Body of pancreas (tissue), 4 donors: ENCODE measurements around the gene FAH.

ENCODE experiments used
- CTCF ChIP-seq, 7 experiments: fragments of 450-650 bp in 4 of 7; fragments of 200-600 bp in 3 of 7; sonication (generic) in 3 of 7; IDR thresholded peaks; one replicate each; pipeline ENCODE4 v1.5.1; 2016 to 2019; ENCODE audit warnings: antibody characterized with exemption in 7 of 7
- POLR2A ChIP-seq, 3 donors: fragments of 450-650 bp; IDR thresholded peaks; one replicate each; pipeline ENCODE4 v1.6.1; 2016; ENCODE audit warnings: antibody characterized with exemption in 3 of 3, mild to moderate bottlenecking in 2 of 3

DNA sequence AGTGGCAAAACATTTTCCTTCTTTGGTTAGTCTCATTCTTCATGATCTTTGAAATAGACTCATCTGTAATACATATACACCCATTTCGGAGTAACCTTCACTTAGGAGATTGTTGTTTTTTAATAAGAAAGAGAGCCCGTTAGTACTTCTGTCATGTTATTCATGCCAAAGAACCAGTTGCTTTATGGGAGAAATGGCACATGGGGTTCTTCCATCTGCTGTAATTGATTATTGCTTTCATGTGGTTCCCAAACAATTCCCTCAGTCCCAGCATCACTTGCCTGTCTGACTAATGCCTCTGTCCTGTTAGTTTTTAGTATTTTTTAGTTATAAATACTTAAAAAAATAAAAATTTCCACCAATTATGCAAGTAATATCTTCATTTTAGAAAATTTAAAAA is 33.8 kb upstream of the FAH start:
- TF ChIP-seq POLR2A (IDR thresholded peaks at IDR 0.05) (no peak), CTCF (IDR thresholded peaks at IDR 0.05) (no peak)
